Measurements from ENCODE around the gene CXCR5.

The CXCR5 gene

GRCh38 chr11:118902336-118903203 is 18.9 kb downstream of the CXCR5 start:
- no peak overlapping the region for H3K4me3 ChIP-seq (replicated peaks; ENCODE audit: low read depth, low read length)
- DNase-seq (ENCODE audit: low read depth) = no peak
- TF ChIP-seq CTCF (IDR thresholded peaks at IDR 0.05; ENCODE audit: low read length, missing control alignments) = no peak

- H3K4me3 ChIP-seq (replicated peaks; ENCODE audit: low read depth, low read length) = no peak overlapping the region
- DNase-seq (ENCODE audit: low read depth) = no peak
- no peak for TF ChIP-seq CTCF (IDR thresholded peaks at IDR 0.05; ENCODE audit: low read length, missing control alignments)
These were observed 19.7 kb downstream of the CXCR5 start for GRCh38 chr11:118903204-118904015.

- TF ChIP-seq CTCF (IDR thresholded peaks at IDR 0.05; ENCODE audit: low read length, missing control alignments) = peak; percentile 86
- DNase-seq (ENCODE audit: low read depth) = peak; percentile 79
- H3K4me3 ChIP-seq (replicated peaks; ENCODE audit: low read depth, low read length) = no peak overlapping the region
These were observed 23.7 kb downstream of the CXCR5 start for GRCh38 chr11:118907051-118908042.

- DNase-seq (ENCODE audit: low read depth) = no peak
- H3K4me3 ChIP-seq (replicated peaks; ENCODE audit: low read depth, low read length) = no peak overlapping the region
- TF ChIP-seq CTCF (IDR thresholded peaks at IDR 0.05; ENCODE audit: low read length, missing control alignments) = no peak
These were observed 24.6 kb downstream of the CXCR5 start for GRCh38 chr11:118908264-118908663.

- H3K4me3 ChIP-seq (replicated peaks; ENCODE audit: low read depth, low read length) = peak overlapping the region; percentile 51
- peak; percentile 89 for DNase-seq (ENCODE audit: low read depth)
- TF ChIP-seq CTCF (IDR thresholded peaks at IDR 0.05; ENCODE audit: low read length, missing control alignments) = no peak
These were observed 25.4 kb downstream of the CXCR5 start for GRCh38 chr11:118908901-118909618.

All from fibroblast of pulmonary artery (primary cell).